NCI-H2081 treated with DMSO at 0.1 percent for 48 hours (cell line): ENCODE data around the gene CACNG5.

Experiments used
- DNase-seq: peaks from one replicate; lab custom pipeline; 2025; lab: John Stamatoyannopoulos, UW

The CACNG5 gene

GRCh38 chr17:66834919-66835454, at the start of gene CACNG5:
TSS of gene CACNG5 (plus strand) at chr17:66835117. CDS start at chr17:66877333, 42,216 bp downstream.
- DNase-seq = no peak

GRCh38 chr17:66786107-66786506, 48.8 kb upstream of the CACNG5 start:
- no peak for DNase-seq

- DNase-seq = no peak
Observed at GRCh38 chr17:66787914-66788313, 47.0 kb upstream of the CACNG5 start.

- DNase-seq = no peak
Observed at GRCh38 chr17:66789093-66789492, 45.8 kb upstream of the CACNG5 start.

GRCh38 chr17:66789961-66790437, 44.9 kb upstream of the CACNG5 start:
- no peak for DNase-seq

GRCh38 chr17:66790501-66791061, 44.3 kb upstream of the CACNG5 start:
- no peak for DNase-seq

GRCh38 chr17:66791347-66791746, 43.6 kb upstream of the CACNG5 start:
- no peak for DNase-seq

GRCh38 chr17:66793814-66794213, 41.1 kb upstream of the CACNG5 start:
- no peak for DNase-seq

- DNase-seq = no peak
Observed at GRCh38 chr17:66795486-66795885, 39.4 kb upstream of the CACNG5 start.

- no peak for DNase-seq
Observed at GRCh38 chr17:66799849-66800537, 34.9 kb upstream of the CACNG5 start.

- DNase-seq = no peak
Observed at GRCh38 chr17:66803474-66803951, 31.4 kb upstream of the CACNG5 start.

- no peak for DNase-seq
Observed at GRCh38 chr17:66805567-66805966, 29.4 kb upstream of the CACNG5 start.

GRCh38 chr17:66807182-66807581, 27.7 kb upstream of the CACNG5 start:
- no peak for DNase-seq

- DNase-seq = no peak
Observed at GRCh38 chr17:66809408-66809807, 25.5 kb upstream of the CACNG5 start.

GRCh38 chr17:66810951-66811682, 23.8 kb upstream of the CACNG5 start:
- DNase-seq = no peak

- no peak for DNase-seq
Observed at GRCh38 chr17:66811683-66812054, 23.2 kb upstream of the CACNG5 start.

GRCh38 chr17:66812571-66812970, 22.3 kb upstream of the CACNG5 start:
- no peak for DNase-seq

GRCh38 chr17:66813296-66813695, 21.6 kb upstream of the CACNG5 start:
- DNase-seq = no peak

GRCh38 chr17:66814026-66814425, 20.9 kb upstream of the CACNG5 start:
- DNase-seq = no peak

GRCh38 chr17:66814570-66814969, 20.3 kb upstream of the CACNG5 start:
- no peak for DNase-seq

GRCh38 chr17:66817750-66818149, 17.2 kb upstream of the CACNG5 start:
- DNase-seq = no peak

GRCh38 chr17:66819466-66819865, 15.5 kb upstream of the CACNG5 start:
- DNase-seq = no peak

- DNase-seq = no peak
Observed at GRCh38 chr17:66822009-66822408, 12.9 kb upstream of the CACNG5 start.
